Stimulated activated CD4-positive, alpha-beta T cell treated with anti-CD3 and anti-CD28 coated beads, Interleukin-15, amount 100 ng/mL, for 1 hour (primary cell): ENCODE results near the gene RGL3.
"Not testable (repeated sequence)": the region's sequence is repeated elsewhere in the genome, so short reads cannot be mapped to it uniquely, and the experiment has no call there.

Experiments used
- DNase-seq, 2 donors: peaks; one replicate each; pipeline ENCODE4 v3.0.0-alpha.2; 2020; ENCODE audit warnings: low read depth in 1 of 2, low spot score in 1 of 2

RGL3 gene

GRCh38 chr19:11420429-11421370 lies 1.6 kb upstream of the RGL3 start:
- no peak for DNase-seq

GRCh38 chr19:11418094-11418548 lies 993 bp downstream of the RGL3 start:
- DNase-seq = no peak

- no peak for DNase-seq
These were observed 2.6 kb downstream of the RGL3 start for GRCh38 chr19:11416346-11417052.

GRCh38 chr19:11414544-11414943 lies 4.6 kb downstream of the RGL3 start:
- no peak for DNase-seq

GRCh38 chr19:11410682-11411081 lies 8.4 kb downstream of the RGL3 start:
- no peak for DNase-seq

- no peak for DNase-seq
These were observed 10.5 kb downstream of the RGL3 start for GRCh38 chr19:11408591-11408990.

- not testable (repeated sequence) for DNase-seq
These were observed 12.3 kb downstream of the RGL3 start for GRCh38 chr19:11406703-11407236.

GRCh38 chr19:11405846-11406643 lies 13.1 kb downstream of the RGL3 start:
- DNase-seq = no peak

- DNase-seq = no peak
These were observed 14.4 kb downstream of the RGL3 start for GRCh38 chr19:11404588-11405222.

GRCh38 chr19:11401808-11402543 lies 17.1 kb downstream of the RGL3 start:
- no peak for DNase-seq

- DNase-seq = no peak
These were observed 18.3 kb downstream of the RGL3 start for GRCh38 chr19:11400798-11401197.

GRCh38 chr19:11399667-11400066 lies 19.4 kb downstream of the RGL3 start:
- no peak for DNase-seq

GRCh38 chr19:11397089-11397610 lies 22.0 kb downstream of the RGL3 start:
- no peak for DNase-seq

- DNase-seq = no peak
These were observed 28.0 kb downstream of the RGL3 start for GRCh38 chr19:11390933-11391680.

GRCh38 chr19:11390359-11390758 lies 28.8 kb downstream of the RGL3 start:
- no peak for DNase-seq

- DNase-seq = no peak
These were observed 31.7 kb downstream of the RGL3 start for GRCh38 chr19:11387162-11388034.

GRCh38 chr19:11384778-11385129 lies 34.4 kb downstream of the RGL3 start:
- no peak for DNase-seq

GRCh38 chr19:11383706-11384048 lies 35.4 kb downstream of the RGL3 start:
- no peak for DNase-seq
